Occipital lobe (tissue), 2 donors: ENCODE data around the gene EEA1. TPM values are rescaled to one million over a fixed set of nuclear protein-coding genes. Genes with fewer than 3 reads are reported as not detected.

Source experiments
- DNase-seq: peaks from one replicate; lab custom pipeline; 2025; lab: John Stamatoyannopoulos, UW
- total RNA-seq: library from RNA; depleted of rRNA; stranded (reverse); fragments of >200 nt; gene quantifications from one replicate; pipeline ENCODE4 v1.2.3, GENCODE V29; 2014

Gene EEA1
- total RNA-seq, 1 donor from 2014 or later, result 16.7 TPM

DNA sequence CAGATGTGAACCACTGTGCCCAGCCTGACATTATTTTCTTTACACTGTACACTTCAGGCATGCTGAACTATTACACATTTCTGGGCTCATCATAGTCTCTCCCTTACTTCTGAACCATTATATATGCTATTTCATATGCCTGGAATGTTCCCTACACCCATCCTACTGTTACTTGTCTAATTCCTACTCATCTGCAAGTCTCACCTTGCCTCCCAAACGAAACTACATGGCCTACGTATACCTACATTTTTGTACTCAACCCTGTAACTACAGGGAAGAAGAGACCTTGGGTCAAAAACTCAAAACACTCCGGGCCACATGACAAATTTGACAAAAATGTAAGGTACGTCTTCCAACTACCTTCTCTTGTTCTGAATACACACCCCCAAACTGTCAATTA, 9.5 kb upstream of the EEA1 start:
- DNase-seq, result no peak

- DNase-seq, result no peak
Observed at GRCh38 chr12:92938018-92938417, 8.9 kb upstream of the EEA1 start.

- DNase-seq, result no peak
Observed at GRCh38 chr12:92933606-92934005, 4.5 kb upstream of the EEA1 start.

DNA sequence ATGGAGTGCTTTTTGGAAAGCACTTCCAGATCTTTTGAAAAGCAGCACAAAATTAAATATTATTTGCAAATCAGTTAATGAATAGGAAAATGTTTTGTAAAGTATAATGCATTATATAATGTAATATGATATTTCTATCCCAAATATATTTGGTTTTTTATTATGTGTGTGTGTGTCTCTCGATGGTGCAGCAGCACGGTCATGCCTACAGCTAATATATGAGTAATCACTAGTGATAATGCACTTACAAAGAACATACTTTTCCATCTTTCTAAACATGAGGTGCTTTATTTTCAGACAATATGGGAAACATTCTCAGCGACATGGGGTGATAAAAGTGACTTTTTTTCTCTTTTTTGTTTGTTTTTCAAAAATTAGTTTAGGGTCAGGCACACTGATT, 1.3 kb upstream of the EEA1 start:
- DNase-seq, result no peak

DNA sequence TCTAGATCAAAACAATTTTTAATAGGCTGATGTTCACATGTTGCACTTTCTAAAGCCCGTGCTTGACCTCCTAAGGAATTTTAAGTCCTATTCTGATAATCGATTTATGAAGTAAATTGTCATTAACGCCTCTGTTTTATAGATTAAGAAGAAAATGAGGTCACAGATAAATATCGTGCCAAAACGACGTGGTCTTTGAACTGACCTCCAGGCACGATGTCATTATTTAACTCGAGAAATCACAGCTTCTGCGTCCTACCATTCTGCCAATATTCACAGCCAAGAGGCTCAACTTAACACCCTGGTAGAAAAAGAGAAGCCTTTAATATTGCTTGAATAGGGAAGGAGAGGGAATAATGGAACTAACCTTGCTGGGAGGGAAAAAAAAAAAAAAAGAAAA, 888 bp upstream of the EEA1 start:
- no peak for DNase-seq

GRCh38 chr12:92928421-92928961, 604 bp downstream of the EEA1 start:
- peak; percentile 53 for DNase-seq

DNA sequence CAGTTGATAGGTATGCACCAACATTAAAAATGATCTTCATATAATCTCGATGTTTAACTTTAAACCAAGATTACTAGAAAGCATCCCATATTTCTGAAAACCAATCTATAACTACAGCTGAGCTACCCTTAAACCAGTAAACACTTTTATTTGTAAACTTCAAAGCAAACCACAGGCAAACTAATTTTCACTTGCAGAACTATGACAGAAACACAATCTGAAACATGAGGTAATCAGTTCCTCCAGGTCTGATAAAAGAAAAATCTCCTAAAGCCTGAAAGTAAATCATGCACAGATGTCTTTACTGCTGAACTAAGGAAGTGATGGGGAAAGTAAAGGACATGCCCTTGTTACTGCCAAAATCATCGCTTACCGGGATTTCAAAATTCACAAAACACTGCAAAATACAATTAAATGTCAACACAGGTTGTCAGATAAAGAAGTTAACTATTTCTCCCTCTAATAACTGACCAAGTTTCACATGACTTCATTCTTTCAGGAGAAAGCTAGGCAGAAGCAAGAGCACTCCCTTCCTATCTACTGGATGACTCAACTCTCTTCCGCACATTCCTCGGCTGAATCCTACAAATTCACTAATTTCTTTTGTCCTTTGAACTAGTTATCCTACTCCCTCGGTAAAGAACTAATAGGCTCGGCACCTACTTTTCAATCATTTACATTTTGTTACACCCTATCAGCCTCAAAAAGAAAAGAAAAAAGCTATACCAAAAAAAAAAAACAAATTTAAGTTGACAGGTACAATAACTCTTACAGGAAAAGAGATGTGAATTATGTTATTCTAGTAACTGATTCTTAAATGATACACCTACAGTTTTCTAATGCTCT, 1.4 kb downstream of the EEA1 start:
- DNase-seq, result no peak

DNA sequence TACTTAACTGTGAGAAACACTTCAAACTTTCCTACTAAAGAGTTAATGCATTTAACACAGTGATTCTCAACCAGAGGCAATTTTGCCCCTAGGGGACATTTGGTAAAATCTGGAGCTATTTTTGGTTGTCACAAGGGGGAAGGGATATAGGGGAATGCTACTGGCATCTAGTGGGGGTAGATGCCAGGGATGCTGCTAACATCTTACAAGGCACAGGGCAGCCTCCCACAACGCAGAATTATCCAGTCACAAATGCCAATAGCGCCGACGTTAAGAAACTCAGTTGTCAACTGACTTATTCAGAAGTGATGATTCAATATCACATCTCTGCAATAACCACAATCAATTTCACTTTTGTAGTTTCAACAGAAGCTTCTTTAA, 2.0 kb downstream of the EEA1 start:
- DNase-seq, result peak; percentile 7

DNA sequence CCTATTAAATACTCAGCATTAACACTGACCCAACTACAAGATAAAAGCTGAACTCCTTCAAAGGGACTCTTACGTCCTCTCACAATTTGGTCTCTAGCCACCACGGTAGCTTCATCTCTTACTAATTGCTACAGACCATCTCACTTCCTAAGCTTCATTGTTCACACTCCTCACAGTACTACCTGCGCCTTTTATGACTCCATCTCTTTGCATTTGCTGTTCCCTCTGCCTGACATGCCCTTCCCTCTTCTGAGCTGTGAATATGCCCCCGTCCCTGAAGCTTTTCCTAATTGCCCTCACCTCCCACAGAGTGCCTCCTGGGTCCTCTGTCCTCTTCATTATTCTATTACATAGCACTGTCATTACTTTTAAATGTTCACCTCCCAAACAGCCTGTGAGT, 2.5 kb downstream of the EEA1 start:
- DNase-seq, result no peak

GRCh38 chr12:92921877-92922276, 7.2 kb downstream of the EEA1 start:
- no peak for DNase-seq

DNA sequence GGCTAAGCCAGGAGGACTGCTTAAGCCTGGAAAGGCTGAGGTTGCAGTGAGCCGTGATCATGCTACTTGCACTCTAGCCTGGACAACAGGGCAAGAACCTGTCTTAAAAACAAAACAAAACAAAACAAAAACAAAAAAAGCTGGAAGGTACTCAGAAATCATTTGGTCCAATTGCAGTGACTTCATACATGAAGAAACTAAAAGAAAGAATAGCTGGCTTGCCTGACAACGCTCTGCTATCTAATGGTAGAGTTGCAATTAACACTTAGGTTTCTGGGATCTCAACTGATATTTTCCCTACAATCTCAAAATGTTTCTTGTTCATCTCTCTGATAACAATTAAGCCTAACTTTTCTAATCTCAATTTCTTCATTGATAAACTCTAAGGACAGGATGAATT, 13.7 kb downstream of the EEA1 start:
- DNase-seq, result no peak

GRCh38 chr12:92914170-92914569, 14.9 kb downstream of the EEA1 start:
- DNase-seq, result no peak

- no peak for DNase-seq
Observed at GRCh38 chr12:92912672-92913071, 16.4 kb downstream of the EEA1 start.

DNA sequence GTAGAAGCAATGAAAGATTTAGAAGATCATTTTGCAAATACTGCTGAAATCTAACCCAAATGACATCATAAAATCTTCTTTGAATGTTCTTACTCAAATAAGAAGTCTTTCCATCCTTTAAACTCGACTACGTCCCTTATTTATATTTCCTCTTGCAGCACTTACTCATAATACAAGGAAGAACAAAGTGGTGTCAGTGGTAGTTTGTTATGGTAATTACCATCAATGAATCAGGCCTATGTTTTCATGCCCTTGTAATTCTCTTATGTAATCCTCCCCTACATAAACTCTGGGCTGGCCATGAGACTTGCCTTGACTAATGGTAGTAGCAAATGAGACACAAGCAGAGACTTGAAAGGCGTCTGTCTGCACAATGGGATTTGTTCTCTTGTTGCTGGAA, 17.0 kb downstream of the EEA1 start:
- DNase-seq, result no peak

DNA sequence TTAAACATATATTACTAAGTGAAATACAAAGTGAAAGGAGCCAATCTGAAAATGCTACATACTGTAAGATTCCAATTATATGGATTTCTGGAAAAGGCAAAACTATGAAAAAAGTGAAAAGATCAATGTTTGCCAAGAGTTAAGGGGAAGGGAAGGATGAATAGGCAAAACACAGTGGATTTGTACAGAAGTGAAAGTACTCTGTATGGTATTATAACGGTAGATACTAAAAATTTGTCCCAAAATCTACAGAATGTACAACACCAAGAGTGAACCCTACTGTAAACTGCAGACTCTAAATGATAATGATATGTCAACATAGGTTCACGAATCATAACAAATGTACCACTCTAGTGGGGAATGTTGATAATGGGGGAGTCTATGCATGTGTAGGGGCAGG, 17.8 kb downstream of the EEA1 start:
- no peak for DNase-seq

GRCh38 chr12:92908108-92908507, 21.0 kb downstream of the EEA1 start:
- no peak for DNase-seq

GRCh38 chr12:92905811-92906554, 23.1 kb downstream of the EEA1 start:
- DNase-seq, result no peak

- no peak for DNase-seq
Observed at GRCh38 chr12:92905258-92905810, 23.8 kb downstream of the EEA1 start.

GRCh38 chr12:92900941-92901340, 28.2 kb downstream of the EEA1 start:
- DNase-seq, result no peak

DNA sequence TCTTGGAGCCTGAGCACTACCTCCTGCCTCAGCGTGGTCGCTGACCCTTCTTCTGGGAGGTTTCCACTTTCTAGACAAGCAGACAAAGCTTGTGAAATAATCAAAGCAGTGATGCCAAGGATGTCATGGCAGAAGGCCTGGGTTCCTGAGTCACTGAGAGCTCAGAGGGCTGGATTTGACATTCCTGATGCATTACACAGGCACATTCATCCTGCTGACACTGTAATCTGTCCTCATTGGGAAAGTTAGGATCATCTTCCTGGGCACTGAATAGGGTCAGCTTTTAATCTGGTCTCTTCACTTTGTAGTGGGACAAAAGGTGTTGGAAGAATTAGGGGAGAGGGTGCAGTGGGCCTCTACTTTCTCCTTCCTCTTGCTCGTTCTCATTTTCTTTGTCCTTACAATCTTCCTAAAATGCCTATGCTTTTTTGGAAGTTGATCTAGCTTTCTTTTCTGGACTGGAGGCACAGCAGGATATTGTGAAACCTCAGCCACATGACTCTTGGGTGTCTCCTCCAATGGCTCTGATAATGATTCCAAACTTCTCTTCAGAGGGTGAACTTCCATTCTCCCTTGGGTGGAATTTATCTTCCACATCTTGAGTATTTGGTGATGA, 29.6 kb downstream of the EEA1 start:
- peak; percentile 15 for DNase-seq

DNA sequence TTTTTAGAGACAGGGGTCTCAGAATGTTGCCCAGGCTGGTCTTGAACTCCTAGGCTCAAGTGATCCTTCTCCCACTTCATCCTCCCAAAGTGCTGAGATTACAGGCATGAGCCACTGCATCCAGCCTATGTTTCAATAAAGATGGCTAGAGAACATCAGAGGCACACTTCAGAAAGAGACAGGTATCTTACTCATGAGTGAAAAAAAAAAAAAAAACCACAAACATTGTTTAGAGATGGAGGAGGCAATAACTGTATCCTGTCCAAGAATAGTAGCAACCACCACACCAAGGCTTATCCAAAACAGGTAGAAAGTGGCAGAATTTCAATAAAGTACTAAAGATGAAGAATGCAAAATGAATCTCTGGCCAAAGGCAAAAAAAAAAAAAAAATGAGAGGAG, 30.3 kb downstream of the EEA1 start:
- no peak for DNase-seq

DNA sequence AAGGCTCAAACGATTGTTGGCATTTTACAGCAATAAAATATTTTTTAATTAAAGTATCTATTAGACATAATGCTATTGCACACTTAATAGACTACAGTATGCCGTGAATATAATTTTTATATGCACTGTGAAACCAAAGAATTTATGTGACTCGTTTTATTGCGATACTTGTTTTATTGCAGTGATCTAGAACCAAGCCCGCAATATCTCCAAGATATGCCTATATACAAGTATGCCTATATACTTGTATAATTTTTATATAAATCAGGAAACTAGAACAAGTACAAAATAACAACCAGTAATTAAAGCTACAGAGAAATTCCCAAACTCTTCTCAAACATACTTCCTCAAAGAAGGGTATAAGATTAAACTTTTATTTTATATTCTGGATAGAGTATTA, 31.3 kb downstream of the EEA1 start:
- DNase-seq, result no peak
